HepG2 (cell line): ENCODE measurements around the gene NFKB2. TPM values are rescaled to one million over a fixed set of nuclear protein-coding genes. Genes with fewer than 3 reads are reported as not detected.
A peak's percentile ranks its signal among the peaks of the same experiment; 100 is the strongest.

ENCODE experiments used
- ATAC-seq: fragments of 200-7000 bp; cut with Tn5 transposase; 3 replicates; pipeline ENCODE4 v1.9.1; 2020; ENCODE audit warnings: mild to moderate bottlenecking, moderate library complexity
- BruUV-seq: library from RNA; stranded (reverse); fragments of 400-500 nt; replicated peaks from 2 replicates; lab custom pipeline; 2021; lab: Mats Ljungman, UMichigan
- CTCF ChIA-PET: fragments of 300-600 bp; formaldehyde crosslinking; extraction: SDS; loops from one replicate; lab custom pipeline; 2021; ENCODE audit warnings: low total read pairs, inconsistent platforms, low intra/inter-chr PET ratio; lab: Yijun Ruan, JAX
- POLR2A ChIA-PET: fragments of 350-600 bp; sonication (Branson Sonifier 250); formaldehyde crosslinking; loops from one replicate; lab custom pipeline; 2020; ENCODE audit warnings: antibody characterized with exemption, inconsistent platforms; lab: Yijun Ruan, JAX
- DNase-seq: peaks from one replicate; pipeline ENCODE4 v3.0.0-alpha.2; 2015; ENCODE audit warnings: low spot score
- FAIRE-seq: peaks from 3 replicates; lab custom pipeline; 2011; peaks lifted over from hg19 to GRCh38; lab: Jason Lieb, UNC
- H2AFZ ChIP-seq: one replicate; pipeline ENCODE4 v1.6.1; 2011; ENCODE audit warnings: low read length, inconsistent platforms
- H3K27ac ChIP-seq: fragments of 300-600 bp; 3 replicates; pipeline ENCODE4 v1.8.0; 2011; ENCODE audit warnings: mixed run types, mild to moderate bottlenecking, mixed read lengths, low read length, inconsistent platforms; ENCODE audit not compliant: insufficient read depth; ENCODE audit errors: extremely low read length
- H3K27me3 ChIP-seq, 2 experiments: fragments of 200-600 bp in 1 of 2; 2 replicates in 1 of 2; 3 replicates in 1 of 2; pipeline versions ENCODE4 v1.6.0 to v1.8.0; 2011; ENCODE audit warnings: low read length in 2 of 2, mild to moderate bottlenecking in 2 of 2, moderate library complexity in 2 of 2, inconsistent platforms in 1 of 2; ENCODE audit not compliant: insufficient read depth in 2 of 2, control insufficient read depth in 1 of 2
- H3K36me3 ChIP-seq, 2 experiments: fragments of 200-600 bp in 1 of 2; replicated peaks in 1 of 2; 2 replicates in 1 of 2; 3 replicates in 1 of 2; pipeline versions ENCODE4 v1.5.1 to v1.8.0; 2011; ENCODE audit warnings: low read length in 2 of 2, inconsistent platforms in 1 of 2; ENCODE audit not compliant: insufficient read depth in 2 of 2, control insufficient read depth in 1 of 2
- H3K4me1 ChIP-seq: 2 replicates; pipeline ENCODE4 v1.5.1; 2012; ENCODE audit warnings: low read length, inconsistent platforms; ENCODE audit not compliant: insufficient read depth
- H3K4me2 ChIP-seq: 2 replicates; pipeline ENCODE4 v1.6.0; 2011; ENCODE audit warnings: low read depth, low read length, inconsistent platforms
- H3K4me3 ChIP-seq, 3 experiments: fragments of 200-600 bp in 1 of 3; sonication (generic), shearing (Covaris generic) in 1 of 3; replicated peaks in 1 of 3; 2 replicates each; pipeline ENCODE4 v1.5.1; 2011 to 2016; ENCODE audit warnings: low read length in 3 of 3, inconsistent platforms in 2 of 3, low read depth in 2 of 3, mild to moderate bottlenecking in 2 of 3, control low read depth in 1 of 3, mixed read lengths in 1 of 3; ENCODE audit not compliant: insufficient read depth in 1 of 3
- H3K79me2 ChIP-seq: one replicate; pipeline ENCODE4 v1.6.1; 2011; ENCODE audit warnings: low read length, inconsistent platforms; ENCODE audit not compliant: insufficient read depth
- H3K9ac ChIP-seq: 2 replicates; pipeline ENCODE4 v1.6.0; 2011; ENCODE audit warnings: mild to moderate bottlenecking, low read depth, low read length, inconsistent platforms; ENCODE audit not compliant: insufficient read depth
- H3K9me3 ChIP-seq: 2 replicates; pipeline ENCODE4 v1.5.1; 2012; ENCODE audit warnings: mild to moderate bottlenecking, low read length
- H4K20me1 ChIP-seq: 2 replicates; pipeline ENCODE4 v1.6.0; 2011; ENCODE audit warnings: inconsistent platforms, mild to moderate bottlenecking, low read length, moderate library complexity; ENCODE audit not compliant: insufficient read depth
- BCL6 ChIP-seq: IDR thresholded peaks from 2 replicates; pipeline ENCODE4 v1.6.1; 2016; ENCODE audit warnings: missing genetic modification reagents, missing compliant biosample characterization
- GATA4 ChIP-seq: sonication (generic); IDR thresholded peaks from 2 replicates; pipeline ENCODE4 v1.6.1; 2016; ENCODE audit warnings: antibody characterized with exemption, low read depth, borderline replicate concordance
- IRX3 ChIP-seq: sonication (generic); formaldehyde crosslinking; IDR thresholded peaks from 2 replicates; pipeline ENCODE4 v1.8.1; 2023; ENCODE audit warnings: mild to moderate bottlenecking, low read depth, missing genetic modification reagents, borderline replicate concordance
- KAT7 ChIP-seq: IDR thresholded peaks from 2 replicates; pipeline ENCODE4 v1.6.1; 2018; ENCODE audit warnings: borderline replicate concordance, missing compliant biosample characterization
- KLF12 ChIP-seq: sonication (generic); formaldehyde crosslinking; IDR thresholded peaks from 2 replicates; pipeline ENCODE4 v1.4.0; 2020; ENCODE audit warnings: missing genetic modification reagents, borderline replicate concordance
- PHF20 ChIP-seq: sonication (generic); formaldehyde crosslinking; IDR thresholded peaks from 2 replicates; pipeline ENCODE4 v1.5.0; 2020; ENCODE audit warnings: mild to moderate bottlenecking, missing genetic modification reagents
- RAD51 ChIP-seq: fragments of 450-650 bp; IDR thresholded peaks from 2 replicates; pipeline ENCODE4 v1.6.1; 2016; ENCODE audit warnings: borderline replicate concordance
- REST ChIP-seq, 2 experiments: IDR thresholded peaks; 2 replicates each; pipeline ENCODE4 v1.6.1; 2011 to 2012; ENCODE audit warnings: low read length in 2 of 2, borderline replicate concordance in 1 of 2, low read depth in 1 of 2, mild to moderate bottlenecking in 1 of 2, moderate library complexity in 1 of 2
- SALL1 ChIP-seq: sonication (generic); formaldehyde crosslinking; IDR thresholded peaks from 2 replicates; pipeline ENCODE4 v1.8.0; 2022; ENCODE audit warnings: mild to moderate bottlenecking, missing genetic modification reagents
- SAP130 ChIP-seq: IDR thresholded peaks from 2 replicates; pipeline ENCODE4 v1.6.1; 2016; ENCODE audit warnings: low read depth
- SOX13 ChIP-seq, 3 experiments: fragments of 450-650 bp in 1 of 3; sonication (generic) in 1 of 3; formaldehyde crosslinking in 1 of 3; IDR thresholded peaks in 2 of 3; conservative IDR thresholded peaks in 1 of 3; 2 replicates each; pipeline versions ENCODE4 v1.5.0 to v1.6.1; 2016 to 2020; ENCODE audit warnings: antibody characterized with exemption in 1 of 3, mild to moderate bottlenecking in 1 of 3, missing compliant biosample characterization in 1 of 3, missing genetic modification reagents in 1 of 3, moderate library complexity in 1 of 3
- ZNF12 ChIP-seq: sonication (generic); formaldehyde crosslinking; IDR thresholded peaks from 2 replicates; pipeline ENCODE4 v1.5.0; 2020; ENCODE audit warnings: missing genetic modification reagents
- ZNF616 ChIP-seq: sonication (generic); formaldehyde crosslinking; IDR thresholded peaks from 2 replicates; pipeline ENCODE4 v1.5.0; 2020; ENCODE audit warnings: low read depth, mild to moderate bottlenecking, missing genetic modification reagents
- ZNF737 ChIP-seq: sonication (generic); formaldehyde crosslinking; IDR thresholded peaks from 2 replicates; pipeline ENCODE4 v1.5.0; 2020; ENCODE audit warnings: missing genetic modification reagents, mild to moderate bottlenecking, borderline replicate concordance
- WGBS: methylation state at CpG from one replicate; pipeline ENCODE4 v1.1.6; 2017; ENCODE audit warnings: low lambda C conversion rate; 5-methylcytosine and 5-hydroxymethylcytosine counted together
- in situ Hi-C: cut with HindIII; loops from 2 replicates; pipeline ENCODE4 v1.10.0; 2017; ENCODE audit warnings: low pct_unique_long_range_greater_than_20kb; ENCODE audit not compliant: extremely low pct_ligation_motif_present
- intact Hi-C: fragments of 100-400 bp; cut with micrococcal nuclease; formaldehyde crosslinking; loops from one replicate; pipeline ENCODE4 v1.10.0; 2022; ENCODE audit not compliant: unreplicated experiment
- polyA plus RNA-seq, 8 experiments: library from polyadenylated mRNA; depleted of rRNA in 3 of 8; stranded (reverse) in 7 of 8; unstranded in 1 of 8; fragments of >200 nt; fragmentation: Illumina TruSeq in 4 of 8; extraction: Trizol in 4 of 8; gene quantifications; 2 replicates each; pipeline versions ENCODE4 v1.2.1 to v1.2.3, GENCODE V29; 2011 to 2016; ENCODE audit warnings: low read depth in 4 of 8, missing spikeins in 1 of 8, mixed read lengths in 1 of 8; ENCODE audit not compliant: insufficient read depth in 1 of 8
- total RNA-seq, 5 experiments: library from RNA; depleted of rRNA; stranded (reverse); fragments of >200 nt; fragmentation: Illumina TruSeq; extraction: Trizol; gene quantifications; 2 replicates each; pipeline ENCODE4 v1.2.3, GENCODE V29; 2016; ENCODE audit warnings: low read depth in 1 of 5

Gene NFKB2
- total and polyA plus RNA-seq, 2 of the 13 experiments (the other 11 are each of a cell fraction or from before 2014, with no cell fraction given), result 7.7 to 12.5 TPM

GRCh38 chr10:102429468-102429867 lies 34.0 kb downstream of the NFKB2 start:
- no TSS peak for BruUV-seq
- Histone ChIP-seq H2AFZ (no peak overlapping the region), H3K27me3 (no peaks in the 10 kb centered on the region; a peak in 1 of 5 replicates), H3K27ac (no peak overlapping the region), H3K4me1 (peaks cover 24% of the 10 kb centered on the region), H3K79me2 (peaks cover 5% of the 10 kb centered on the region), H3K9ac (no peak overlapping the region), H4K20me1 (no peaks in the 10 kb centered on the region), H3K9me3 (no peaks in the 10 kb centered on the region), H3K4me3 (no peak overlapping the region), H3K4me2 (no peak overlapping the region), H3K36me3 (peaks cover 0 to 1% of the 10 kb centered on the region in 2 experiments; a peak in 1 of 5 replicates)
- ChIA-PET CTCF (no interaction called here), POLR2A (interaction anchor here (0.5 kb wide), 1 partner anchor 13 kb away, joined by 3 read pairs; no protein-coding TSS in a partner anchor)
- no peak for FAIRE-seq
- intact Hi-C loops, result no loop called here
- DNase-seq, result no peak
- no peak for TF ChIP-seq PHF20 (CRISPR knock-in tag)
- no peak for TF ChIP-seq KAT7
- no peak for ATAC-seq
- in situ Hi-C loops, result no loop called here
- WGBS, result 78% methylated on average over 6 of the region's 8 CpGs

- Histone ChIP-seq H3K9ac (peak overlapping the region; percentile 85), H3K36me3 (no peaks in the 10 kb centered on the region), H3K4me3 (peak overlapping the region; percentile 74 to 92 (median 91)), H2AFZ (no peak overlapping the region), H3K27me3 (no peaks in the 10 kb centered on the region; a peak in 1 of 5 replicates), H3K9me3 (no peaks in the 10 kb centered on the region), H4K20me1 (no peaks in the 10 kb centered on the region), H3K4me1 (peaks cover 32% of the 10 kb centered on the region), H3K27ac (peak overlapping the region; percentile 62), H3K79me2 (peaks cover 5% of the 10 kb centered on the region), H3K4me2 (peak overlapping the region; percentile 76)
- DNase-seq (no peak), FAIRE-seq (no peak), ATAC-seq (peak; percentile 6)
- BruUV-seq, result no TSS peak
- ChIA-PET POLR2A (interaction anchor here (1.1 to 6.8 kb wide), 10 partner anchors 10 to 210 kb away, joined by 3 to 135 read pairs (median 8); partner anchors contain the start of genes C10orf95, FBXL15, NFKB2 and SUFU), CTCF (no interaction called here)
- in situ Hi-C loops (no loop called here), intact Hi-C loops (loop anchor here (1.0 to 2.0 kb wide), 2 partner anchors 9 to 17 kb away; no protein-coding TSS in a partner anchor)
- 14% methylated on average over 4 of the region's 4 CpGs for WGBS
- 0 out of 2 replicates have a peak, but pooled peaks have one; percentile 57 for TF ChIP-seq ZNF737 (CRISPR knock-in tag)
- TF ChIP-seq SALL1, result no peak
- TF ChIP-seq SOX13 (IDR thresholded peaks at IDR 0.05), result no peak
- TF ChIP-seq SOX13 (CRISPR knock-in tag; conservative IDR thresholded peaks at IDR 0.05 in 1 of 2, IDR thresholded peaks at IDR 0.05 in 1 of 2), result no peak
- TF ChIP-seq IRX3 (CRISPR knock-in tag), result no peak
- no peak for TF ChIP-seq SAP130 (CRISPR knock-in tag)
- TF ChIP-seq RAD51, result no peak
- TF ChIP-seq REST (IDR thresholded peaks at IDR 0.05; ENCODE audit: borderline replicate concordance in 1 of 2, low read depth in 1 of 2, low read length in 2 of 2), result no peak
- TF ChIP-seq KLF12 (CRISPR knock-in tag), result no peak
- TF ChIP-seq ZNF12 (CRISPR knock-in tag), result no peak
- 0 out of 2 replicates have a peak, but pooled peaks have one; percentile 6 for TF ChIP-seq BCL6 (CRISPR knock-in tag)
- TF ChIP-seq ZNF616 (CRISPR knock-in tag), result no peak
- TF ChIP-seq GATA4, result no peak
Observed at GRCh38 chr10:102431452-102432124, 36.1 kb downstream of the NFKB2 start.
